ENCODE measurements around the gene SYNGR1. TPM values are rescaled to one million over a fixed set of nuclear protein-coding genes. Genes with fewer than 3 reads are reported as not detected.

SYNGR1 gene
- total RNA-seq, 2 donors from 2014 or later = 0.46 to 1.2 TPM

Other genes with a start within 250 kb of the SYNGR1 start
- 10 to 100 TPM; 25.0 to 43.8 TPM for gene CBX7, start 197.3 kb upstream of the SYNGR1 start, total RNA-seq
- gene PDGFB, start 105.0 kb upstream of the SYNGR1 start, total RNA-seq = 1 to 10 TPM in 1 of 2 donors, under 1 TPM in 1; 0.46 to 2.9 TPM
- gene RPL3, start 30.4 kb upstream of the SYNGR1 start, total RNA-seq = 1,000 to 10,000 TPM; 2,348 to 3,152 TPM
- gene TAB1, start 49.8 kb downstream of the SYNGR1 start, total RNA-seq = 10 to 100 TPM; 14.0 to 22.0 TPM
- gene MGAT3, start 107.0 kb downstream of the SYNGR1 start, total RNA-seq = 1 to 10 TPM; 1.9 to 2.8 TPM
- gene MIEF1, start 152.3 kb downstream of the SYNGR1 start, total RNA-seq = 10 to 100 TPM; 37.5 to 52.2 TPM
- gene ATF4, start 170.6 kb downstream of the SYNGR1 start, total RNA-seq = 100 to 1,000 TPM; 460 to 506 TPM
- gene RPS19BP1, start 182.8 kb downstream of the SYNGR1 start, total RNA-seq = 10 to 100 TPM; 47.6 to 64.2 TPM
- 1 to 10 TPM in 1 of 2 donors, under 1 TPM in 1; 0.27 to 1.4 TPM for gene CACNA1I, start 220.8 kb downstream of the SYNGR1 start, total RNA-seq